ENCODE results near the gene CASTOR1.
A peak's percentile ranks its signal among the peaks of the same experiment; 100 is the strongest.

The CASTOR1 gene

GRCh38 chr22:30284172-30284571, 5.1 kb downstream of the CASTOR1 start:
- no peak for DNase-seq

- no peak for DNase-seq
Measured at GRCh38 chr22:30283342-30283741, 6.0 kb downstream of the CASTOR1 start.

- no peak for DNase-seq
Measured at GRCh38 chr22:30282616-30283046, 6.7 kb downstream of the CASTOR1 start.

- no peak for DNase-seq
Measured at GRCh38 chr22:30280505-30280904, 8.8 kb downstream of the CASTOR1 start.

GRCh38 chr22:30279932-30280331, 9.4 kb downstream of the CASTOR1 start:
- no peak for DNase-seq

GRCh38 chr22:30279046-30279788, 10.1 kb downstream of the CASTOR1 start:
- no peak for DNase-seq

- peak; percentile 13 for DNase-seq
Measured at GRCh38 chr22:30277547-30278344, 11.6 kb downstream of the CASTOR1 start.

- no peak for DNase-seq
Measured at GRCh38 chr22:30276039-30276438, 13.3 kb downstream of the CASTOR1 start.

- no peak for DNase-seq
Measured at GRCh38 chr22:30275625-30276024, 13.7 kb downstream of the CASTOR1 start.

- no peak for DNase-seq
Measured at GRCh38 chr22:30274437-30274812, 14.9 kb downstream of the CASTOR1 start.

- DNase-seq, result no peak
Measured at GRCh38 chr22:30273711-30274436, 15.4 kb downstream of the CASTOR1 start.

- DNase-seq, result no peak
Measured at GRCh38 chr22:30272781-30273601, 16.3 kb downstream of the CASTOR1 start.

GRCh38 chr22:30270832-30271231, 18.5 kb downstream of the CASTOR1 start:
- DNase-seq, result no peak

- DNase-seq, result no peak
Measured at GRCh38 chr22:30268331-30268730, 21.0 kb downstream of the CASTOR1 start.

GRCh38 chr22:30267382-30268302, 21.7 kb downstream of the CASTOR1 start:
- no peak for DNase-seq

GRCh38 chr22:30266445-30267381, 22.6 kb downstream of the CASTOR1 start, which contains the start of gene OSM:
Gene OSM, minus strand, starts transcription at chr22:30266851. Its CDS starts 52 bp downstream, at chr22:30266799.
- no peak for DNase-seq

GRCh38 chr22:30265823-30266444, 23.4 kb downstream of the CASTOR1 start:
- no peak for DNase-seq

GRCh38 chr22:30265131-30265720, 24.1 kb downstream of the CASTOR1 start:
- no peak for DNase-seq

- DNase-seq, result no peak
Measured at GRCh38 chr22:30263883-30264282, 25.4 kb downstream of the CASTOR1 start.

Measured in DMS79 (cell line).